Omental fat pad (tissue), 4 donors: ENCODE data around the gene ZBTB18. TPM values are rescaled to one million over a fixed set of nuclear protein-coding genes. Genes with fewer than 3 reads are reported as not detected.

Source experiments
- ATAC-seq: fragments of 150-250 bp; one replicate; pipeline ENCODE4 v1.9.1; 2016; ENCODE audit warnings: mild to moderate bottlenecking, moderate library complexity; ENCODE audit not compliant: low FRiP score
- DNase-seq: peaks from one replicate; pipeline ENCODE4 v3.0.0-alpha.2; 2019; ENCODE audit warnings: low spot score
- total RNA-seq, 4 donors: library from RNA; depleted of rRNA; stranded (reverse); fragments of >200 nt; gene quantifications; one replicate each; pipeline ENCODE4 v1.1.0, GENCODE V29; 2016
- TF ChIP-seq, protein P1 (sequence below), 3 donors: fragments of 450-650 bp; IDR thresholded peaks; one replicate each; pipeline ENCODE4 v1.5.1; 2016 to 2017; ENCODE audit warnings: antibody characterized with exemption in 3 of 3, mild to moderate bottlenecking in 3 of 3, moderate library complexity in 2 of 3

The ZBTB18 gene
- 10 to 100 TPM in 2 of 4 donors, 1 to 10 TPM in 2; 7.0 to 24.7 (median 10.6) TPM for total RNA-seq

DNA sequence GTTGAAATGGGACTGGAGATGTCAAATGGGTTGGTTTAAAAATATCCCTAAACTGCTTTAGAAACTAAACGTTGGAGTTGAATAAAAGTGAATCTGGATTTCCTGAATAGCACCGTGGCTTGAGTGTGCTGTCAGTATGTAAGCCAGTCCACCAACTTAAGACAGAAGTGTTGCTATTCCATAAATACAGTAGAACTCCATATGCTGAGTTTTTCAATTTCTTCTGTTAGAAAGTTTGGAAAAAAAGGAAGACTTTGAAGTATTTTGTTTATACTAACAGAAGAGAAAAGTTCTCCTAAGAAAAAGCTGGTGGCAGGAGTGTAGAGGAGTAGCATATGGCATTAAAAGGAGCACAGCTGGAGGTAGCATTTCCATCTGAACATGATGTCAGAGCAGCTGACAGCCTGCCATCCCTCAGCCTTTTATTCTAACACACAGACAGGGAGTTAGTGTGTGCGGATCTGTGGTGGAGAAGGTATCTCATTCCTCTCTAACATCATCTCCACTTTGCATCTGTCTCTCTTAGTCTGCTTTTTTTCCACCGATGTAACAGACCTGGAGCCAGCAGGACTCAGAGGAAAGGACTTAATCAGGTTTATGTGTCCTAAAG, at the start of gene ZBTB18:
Gene ZBTB18, plus strand, starts transcription at position 449 of the 610 bp plus-strand sequence. Its CDS starts 149 bp downstream, at position 598.
- TF ChIP-seq, protein P1, sequence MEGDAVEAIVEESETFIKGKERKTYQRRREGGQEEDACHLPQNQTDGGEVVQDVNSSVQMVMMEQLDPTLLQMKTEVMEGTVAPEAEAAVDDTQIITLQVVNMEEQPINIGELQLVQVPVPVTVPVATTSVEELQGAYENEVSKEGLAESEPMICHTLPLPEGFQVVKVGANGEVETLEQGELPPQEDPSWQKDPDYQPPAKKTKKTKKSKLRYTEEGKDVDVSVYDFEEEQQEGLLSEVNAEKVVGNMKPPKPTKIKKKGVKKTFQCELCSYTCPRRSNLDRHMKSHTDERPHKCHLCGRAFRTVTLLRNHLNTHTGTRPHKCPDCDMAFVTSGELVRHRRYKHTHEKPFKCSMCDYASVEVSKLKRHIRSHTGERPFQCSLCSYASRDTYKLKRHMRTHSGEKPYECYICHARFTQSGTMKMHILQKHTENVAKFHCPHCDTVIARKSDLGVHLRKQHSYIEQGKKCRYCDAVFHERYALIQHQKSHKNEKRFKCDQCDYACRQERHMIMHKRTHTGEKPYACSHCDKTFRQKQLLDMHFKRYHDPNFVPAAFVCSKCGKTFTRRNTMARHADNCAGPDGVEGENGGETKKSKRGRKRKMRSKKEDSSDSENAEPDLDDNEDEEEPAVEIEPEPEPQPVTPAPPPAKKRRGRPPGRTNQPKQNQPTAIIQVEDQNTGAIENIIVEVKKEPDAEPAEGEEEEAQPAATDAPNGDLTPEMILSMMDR (IDR thresholded peaks at IDR 0.05), result no peak
- DNase-seq, result no peak
- no peak for ATAC-seq

DNA sequence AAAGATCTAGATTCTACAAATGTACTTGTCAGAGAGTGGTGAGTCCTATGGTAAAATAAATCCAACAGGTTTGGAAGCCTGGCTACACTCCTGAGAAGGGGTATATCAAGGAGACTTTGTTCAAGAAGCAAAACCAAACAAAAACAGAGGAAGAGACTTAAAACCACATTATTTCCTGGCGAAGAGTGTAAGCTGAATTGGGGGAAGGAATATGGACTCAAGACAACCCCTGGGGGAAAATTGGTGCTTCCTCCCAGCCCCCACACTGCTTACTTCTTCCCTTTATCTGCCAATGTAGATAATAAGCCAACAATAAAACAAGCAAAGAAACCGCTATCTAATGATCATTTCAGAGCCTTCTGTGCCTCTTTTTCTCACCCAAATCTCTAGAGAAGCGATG, 48.4 kb upstream of the ZBTB18 start:
- TF ChIP-seq, protein P1 (IDR thresholded peaks at IDR 0.05), result no peak
- DNase-seq (no peak), ATAC-seq (no peak)

DNA sequence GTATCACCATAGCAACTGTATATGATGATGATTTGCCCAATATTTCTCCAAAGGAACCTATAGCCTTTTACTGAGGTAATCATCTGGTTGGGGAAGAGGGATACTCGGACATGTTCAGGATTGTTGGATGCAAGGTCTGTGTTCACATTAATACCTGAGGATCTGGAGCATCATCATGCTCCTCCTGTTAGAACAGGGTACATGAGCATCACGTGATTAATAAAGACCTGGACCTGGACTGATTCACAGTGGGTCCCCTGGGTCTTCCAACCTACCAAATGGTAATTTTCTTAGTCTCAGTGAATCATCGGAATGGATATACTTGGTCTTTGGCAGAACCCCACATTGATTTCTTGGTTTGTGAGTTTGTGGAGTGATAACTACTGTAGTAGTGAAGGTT, 45.6 kb upstream of the ZBTB18 start:
- TF ChIP-seq, protein P1 (IDR thresholded peaks at IDR 0.05), result no peak

DNA sequence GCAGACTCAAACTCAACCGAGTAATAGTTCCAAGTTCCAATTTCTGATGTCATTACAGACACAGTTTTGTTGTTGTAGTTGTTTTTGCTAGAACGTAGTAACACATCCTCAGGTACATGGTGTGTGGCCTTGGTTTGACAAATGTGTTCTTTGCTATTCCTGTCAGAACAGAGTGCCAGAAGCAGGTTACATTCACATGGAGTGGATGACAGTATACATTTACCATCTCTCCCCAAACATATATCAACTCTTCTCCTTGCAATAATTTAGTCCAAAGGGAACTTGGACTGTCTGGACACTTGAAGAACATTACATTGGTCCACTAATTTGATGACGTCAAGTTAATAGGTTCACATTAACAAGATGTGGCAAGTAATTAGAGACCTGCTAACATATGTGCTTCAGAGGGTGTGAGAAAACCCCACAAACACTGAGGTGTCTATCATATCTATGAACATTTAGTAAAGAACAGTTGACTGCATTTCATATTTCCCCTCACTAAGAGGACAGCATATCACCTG, 44.6 kb upstream of the ZBTB18 start:
- ATAC-seq (no peak), DNase-seq (no peak)
- TF ChIP-seq, protein P1 (IDR thresholded peaks at IDR 0.05), result no peak

More for the DNA sequence above, 45.6 kb upstream of the ZBTB18 start:
- no peak for ATAC-seq
- no peak for DNase-seq

DNA sequence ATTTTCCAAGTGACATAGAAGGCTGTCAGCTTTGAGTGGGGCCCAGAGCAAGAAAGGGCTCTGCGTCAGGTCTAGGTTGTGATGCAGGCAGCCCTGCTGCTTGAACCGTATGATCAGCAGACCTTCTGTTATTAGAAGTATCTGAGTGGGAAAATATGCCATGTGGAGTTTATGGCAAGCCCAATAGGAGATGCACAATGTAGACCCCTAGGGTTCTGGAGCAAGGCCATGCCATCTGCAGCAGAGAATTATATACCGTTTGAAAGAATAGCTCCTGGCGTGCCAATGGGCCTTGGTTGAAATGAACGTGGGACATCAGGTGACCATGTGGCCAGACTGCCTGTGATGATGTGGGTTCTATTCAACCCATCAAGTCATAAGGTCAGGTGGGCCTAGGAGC, 44.1 kb upstream of the ZBTB18 start:
- ATAC-seq, result no peak
- TF ChIP-seq, protein P1 (IDR thresholded peaks at IDR 0.05), result no peak

DNA sequence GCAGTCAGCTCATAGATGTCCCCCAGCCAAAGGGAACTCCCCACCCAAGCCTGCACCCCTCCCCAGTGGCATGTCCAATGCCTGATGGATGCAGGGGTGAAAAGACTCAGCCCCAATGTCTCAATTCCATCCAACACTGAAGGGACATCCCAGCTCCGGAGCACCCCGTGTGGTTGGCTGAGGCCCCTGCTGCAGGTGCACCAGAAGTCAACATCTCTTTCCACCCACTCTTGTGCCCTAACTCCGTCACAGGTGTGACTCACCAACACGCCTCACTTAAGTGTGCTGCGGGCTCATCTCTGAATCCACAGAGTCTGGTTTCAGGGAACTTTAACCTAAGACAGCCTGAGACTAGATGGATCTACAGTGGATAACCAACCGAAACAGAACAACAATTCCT, 40.9 kb upstream of the ZBTB18 start:
- no peak for ATAC-seq
- no peak for DNase-seq
- TF ChIP-seq, protein P1 (IDR thresholded peaks at IDR 0.05), result no peak

More for the DNA sequence above, 44.1 kb upstream of the ZBTB18 start:
- no peak for DNase-seq

DNA sequence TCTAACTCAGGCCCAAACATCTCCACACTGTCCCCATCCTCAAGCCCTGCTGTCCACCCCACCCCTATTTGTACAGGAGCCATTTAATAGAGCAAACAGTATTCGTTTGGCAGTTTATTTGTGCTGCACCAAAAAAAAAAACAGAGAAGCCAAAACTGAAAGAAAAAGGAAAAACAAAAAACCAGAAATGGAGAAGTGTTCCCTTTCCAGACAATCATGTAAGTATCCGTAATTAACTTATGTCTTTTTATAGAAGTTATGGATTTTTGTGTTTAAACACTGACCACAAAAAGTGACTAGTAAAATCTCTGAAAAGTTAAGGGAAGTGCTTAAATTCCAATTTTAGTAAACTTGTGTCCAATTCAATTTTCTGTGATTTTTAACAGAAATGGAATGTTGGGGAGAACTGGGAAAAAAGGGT, 40.4 kb upstream of the ZBTB18 start:
- no peak for DNase-seq
- no peak for ATAC-seq
- TF ChIP-seq, protein P1 (IDR thresholded peaks at IDR 0.05), result no peak
